Stimulated activated CD8-positive, alpha-beta memory T cell treated with anti-CD3 and anti-CD28 coated beads, Interleukin-4, amount 100 ng/mL, for 4 hours (primary cell): Measurements from ENCODE around the gene TMCC1.
"Not testable (repeated sequence)": the region's sequence is repeated elsewhere in the genome, so short reads cannot be mapped to it uniquely, and the experiment has no call there.

Experiments
- DNase-seq, 2 donors: peaks; one replicate each; pipeline ENCODE4 v3.0.0-alpha.2; 2020; ENCODE audit warnings: low read depth in 2 of 2, low spot score in 1 of 2

TMCC1 gene

GRCh38 chr3:129734449-129734848, 159.1 kb downstream of the TMCC1 start:
- no peak for DNase-seq

- DNase-seq = no peak
Measured at GRCh38 chr3:129732200-129732876, 161.2 kb downstream of the TMCC1 start.

DNA sequence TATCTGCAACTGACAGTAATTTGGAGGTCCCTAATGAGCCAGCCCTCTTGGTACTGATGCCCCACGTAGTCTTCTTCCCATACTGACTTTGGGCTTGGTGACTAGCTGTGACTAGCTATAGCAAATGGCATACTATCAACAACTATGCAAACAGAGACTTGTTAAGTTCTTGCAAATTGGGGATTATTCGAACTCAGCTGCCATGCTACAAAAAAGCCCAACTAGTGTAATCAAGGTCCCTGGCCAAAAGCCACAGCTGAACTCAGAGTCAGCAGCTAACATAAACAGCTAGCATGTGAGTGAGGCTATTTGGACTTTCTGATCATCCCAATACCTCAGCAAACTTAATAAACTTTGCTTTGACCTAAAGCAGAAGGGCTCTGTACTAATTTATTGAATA, 165.8 kb downstream of the TMCC1 start:
- DNase-seq = no peak

DNA sequence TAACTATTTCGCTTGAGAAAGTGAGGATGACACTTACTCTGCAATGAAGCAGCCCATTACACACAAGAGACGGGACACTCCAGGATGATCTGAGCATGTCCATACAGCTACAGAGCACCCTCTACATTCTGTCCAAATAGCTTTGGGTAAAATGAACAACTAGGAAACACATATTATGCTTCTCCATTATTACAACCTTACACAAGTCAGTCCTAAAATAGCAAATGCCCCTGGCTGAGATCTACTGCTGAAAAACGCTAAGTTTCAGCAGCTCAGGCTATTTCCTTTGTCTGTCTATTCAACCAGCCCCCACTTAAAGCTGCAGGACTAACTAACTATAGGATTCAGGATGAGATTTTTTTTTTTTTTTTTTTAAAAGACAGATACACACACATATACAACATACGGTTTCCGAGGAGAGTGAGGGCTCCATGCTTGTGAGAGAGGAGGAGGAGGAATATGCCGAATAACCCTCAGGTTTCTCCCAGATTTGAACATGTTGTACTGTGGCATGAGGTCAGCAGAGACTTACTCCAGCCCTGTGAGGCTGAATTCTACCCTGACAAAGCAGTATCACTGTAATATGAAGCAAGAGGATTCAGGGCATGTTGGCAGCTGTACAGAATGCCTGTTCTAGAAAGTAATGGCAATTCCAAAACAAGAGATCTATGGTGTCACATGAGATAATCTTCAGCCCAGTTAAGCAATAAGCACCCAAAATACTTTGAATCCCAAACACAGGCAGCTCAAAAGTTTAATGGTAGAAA, 169.8 kb downstream of the TMCC1 start:
- DNase-seq = no peak

GRCh38 chr3:129722527-129722926, 171.0 kb downstream of the TMCC1 start:
- DNase-seq = no peak

DNA sequence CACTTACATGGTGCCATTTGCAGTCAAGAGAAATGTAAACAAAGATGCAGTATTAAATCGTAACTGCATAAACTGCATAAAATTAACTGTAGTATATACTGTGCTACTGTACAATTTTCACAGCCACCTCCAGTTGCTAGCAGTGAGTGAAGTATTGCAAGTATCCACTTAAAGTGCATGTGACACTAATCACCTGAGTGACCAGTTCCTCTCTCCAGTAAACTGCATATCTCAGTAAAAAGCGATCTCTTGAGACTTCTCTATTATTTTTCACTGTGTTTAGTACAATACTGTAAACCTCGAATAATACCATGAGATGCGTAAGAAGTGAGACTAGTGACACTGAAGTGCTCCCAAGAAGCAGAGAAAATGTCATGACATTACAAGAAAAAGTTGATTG, 175.3 kb downstream of the TMCC1 start:
- no peak for DNase-seq

- DNase-seq = no peak
Measured at GRCh38 chr3:129715854-129716253, 177.7 kb downstream of the TMCC1 start.

- no peak for DNase-seq
Measured at GRCh38 chr3:129708328-129708861, 185.1 kb downstream of the TMCC1 start.

DNA sequence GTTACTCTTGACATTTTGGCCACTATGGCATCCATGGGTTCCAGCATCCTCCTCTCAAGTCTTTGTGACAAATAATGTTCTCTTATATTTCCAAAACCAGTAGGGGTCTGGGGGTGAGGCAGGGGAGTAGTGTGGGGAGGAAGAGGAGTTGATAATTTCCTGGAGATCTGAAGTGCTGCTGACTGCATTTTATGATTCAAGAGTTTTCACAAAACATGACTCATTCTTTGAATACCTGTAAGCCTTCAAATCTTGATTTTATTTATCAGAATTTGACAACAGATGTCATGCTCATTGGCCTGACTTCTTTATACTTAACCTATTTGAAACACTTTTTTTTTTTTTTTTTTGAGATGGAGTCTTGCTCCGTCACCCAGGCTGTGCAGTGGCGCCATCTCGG, 188.2 kb downstream of the TMCC1 start:
- no peak for DNase-seq

DNA sequence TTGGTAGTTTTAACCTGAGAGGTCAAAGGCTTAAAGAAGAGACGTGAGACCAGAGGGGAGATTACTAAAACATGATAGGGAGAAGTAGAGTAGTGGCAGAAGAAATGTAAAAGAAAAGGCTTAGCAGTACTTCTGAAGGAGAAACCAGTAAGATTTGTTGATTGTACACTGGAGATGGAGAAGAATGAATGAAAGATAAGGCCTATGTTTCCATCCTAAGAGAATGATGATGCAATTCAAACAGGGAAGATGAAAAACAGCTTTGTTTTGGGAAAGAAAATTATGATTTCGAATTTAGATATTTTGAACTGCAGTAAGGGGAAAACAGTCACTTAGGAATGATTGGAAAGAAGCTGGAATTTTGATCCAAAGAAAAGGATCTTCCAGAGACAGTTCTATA, 189.6 kb downstream of the TMCC1 start:
- DNase-seq = no peak

GRCh38 chr3:129702934-129703712, 190.4 kb downstream of the TMCC1 start:
- no peak for DNase-seq

DNA sequence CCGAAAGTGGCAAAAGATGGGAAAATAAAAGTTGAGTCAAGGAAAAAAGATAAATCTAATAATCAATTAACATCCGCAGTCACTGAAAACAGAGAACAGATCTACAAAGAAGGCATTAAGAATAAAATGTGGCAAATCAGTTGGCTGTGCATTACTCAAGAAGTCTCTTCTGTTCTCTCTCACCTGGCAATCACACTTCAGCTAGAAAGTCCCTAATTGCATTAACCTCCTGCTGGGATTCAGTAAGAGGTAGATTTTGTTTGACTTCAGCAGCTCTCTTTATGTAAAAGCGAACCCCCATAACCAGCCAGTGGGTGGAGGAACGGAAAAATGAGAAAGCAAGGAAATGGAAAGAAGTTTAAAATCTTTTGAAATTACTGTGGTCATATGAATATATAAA, 192.3 kb downstream of the TMCC1 start:
- DNase-seq = no peak

GRCh38 chr3:129699612-129700011, 193.9 kb downstream of the TMCC1 start:
- DNase-seq = no peak

- no peak for DNase-seq
Measured at GRCh38 chr3:129699199-129699598, 194.3 kb downstream of the TMCC1 start.

DNA sequence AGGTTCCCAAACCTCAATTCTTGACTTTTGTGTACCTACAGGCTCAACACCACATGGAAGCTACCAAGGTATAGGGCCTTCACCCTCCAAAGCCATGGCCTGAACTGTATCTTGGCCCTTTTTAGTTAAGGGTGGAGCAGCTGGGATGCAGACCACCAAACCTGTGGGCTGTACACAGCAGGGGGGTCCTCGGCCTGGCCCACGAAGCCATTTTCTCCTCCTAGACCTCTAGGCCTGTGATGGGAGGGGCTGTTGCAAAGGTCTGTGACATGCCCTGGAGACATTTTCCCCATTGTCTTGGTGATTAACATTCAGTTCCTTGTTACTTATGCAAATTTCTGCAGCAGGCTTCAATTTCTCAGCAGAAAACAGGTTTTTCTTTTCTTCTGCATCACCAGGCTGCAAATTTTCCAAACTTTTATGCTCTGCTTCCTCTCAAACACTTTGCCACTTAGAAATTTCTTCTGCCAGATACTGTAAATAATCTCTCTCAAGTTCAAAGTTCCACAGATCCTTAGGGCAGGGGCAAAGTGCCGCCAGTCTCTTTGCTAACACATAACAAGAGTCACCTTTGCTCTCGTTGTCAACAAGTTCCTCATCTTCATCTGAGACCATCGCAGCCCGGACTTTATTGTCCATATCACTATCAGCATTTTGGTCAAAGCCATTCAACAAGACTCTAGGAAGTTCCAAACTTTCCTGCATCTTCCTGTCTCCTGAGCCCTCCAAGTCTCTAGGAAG, 196.1 kb downstream of the TMCC1 start:
- DNase-seq = no peak

DNA sequence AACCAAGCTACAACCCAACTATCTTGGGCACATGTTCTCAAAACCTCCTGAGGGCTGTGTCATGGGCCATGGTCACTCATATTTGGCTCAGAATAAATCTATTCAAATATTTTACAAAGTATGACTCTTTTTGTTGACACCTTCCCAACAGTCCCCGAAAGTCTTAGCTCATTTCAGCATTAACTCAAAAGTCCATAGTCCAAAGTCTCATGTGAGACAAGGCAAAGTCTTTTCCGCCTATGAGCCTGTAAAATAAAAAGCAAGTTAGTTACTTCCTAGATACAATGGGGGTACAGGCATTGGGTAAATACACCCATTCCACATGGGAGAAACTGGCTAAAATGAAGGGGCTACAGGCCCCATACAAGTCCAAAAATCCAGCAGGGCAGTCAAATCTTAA, 197.1 kb downstream of the TMCC1 start:
- not testable (repeated sequence) for DNase-seq

- no peak for DNase-seq
Measured at GRCh38 chr3:129695230-129695629, 198.3 kb downstream of the TMCC1 start.

- DNase-seq = no peak
Measured at GRCh38 chr3:129694228-129694627, 199.3 kb downstream of the TMCC1 start.

GRCh38 chr3:129692743-129693142, 200.8 kb downstream of the TMCC1 start:
- no peak for DNase-seq

DNA sequence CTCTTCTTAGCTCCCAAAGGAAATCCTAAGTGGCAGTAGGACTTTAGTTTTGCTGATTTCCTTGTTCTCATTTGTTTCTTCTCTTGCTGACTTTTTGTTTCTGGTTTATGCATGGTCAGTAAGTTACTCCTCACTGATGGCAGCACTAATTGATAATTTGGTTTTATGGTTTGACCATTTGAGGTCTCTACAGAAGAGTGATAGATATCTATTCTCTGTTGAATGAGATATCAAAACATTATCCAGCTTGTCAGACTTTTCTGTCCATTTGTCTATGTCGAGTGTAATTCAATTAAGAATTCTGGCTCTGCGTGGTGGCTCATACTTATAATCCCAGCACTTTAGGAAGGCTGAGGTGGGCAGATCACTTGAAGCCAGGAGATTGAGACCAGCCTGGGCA, 202.5 kb downstream of the TMCC1 start:
- no peak for DNase-seq

- no peak for DNase-seq
Measured at GRCh38 chr3:129690406-129690805, 203.1 kb downstream of the TMCC1 start.
